Fibroblast of the conjunctiva (primary cell): Measurements from ENCODE around the gene CDK16.
"Not testable (repeated sequence)": the region's sequence is repeated elsewhere in the genome, so short reads cannot be mapped to it uniquely, and the experiment has no call there.

Source experiments
- DNase-seq: peaks from one replicate; pipeline ENCODE4 v3.0.0-alpha.2; 2010; ENCODE audit warnings: low read depth

The CDK16 gene

GRCh38 chrX:47250017-47250347, 31.5 kb downstream of the CDK16 start:
- no peak for DNase-seq

GRCh38 chrX:47257620-47258019, 39.1 kb downstream of the CDK16 start:
- DNase-seq = not testable (repeated sequence)

GRCh38 chrX:47264483-47265173, 46.1 kb downstream of the CDK16 start:
- DNase-seq = no peak

- DNase-seq = no peak
Observed at GRCh38 chrX:47266643-47267042, 48.2 kb downstream of the CDK16 start.

- no peak for DNase-seq
Observed at GRCh38 chrX:47272013-47272408, 53.5 kb downstream of the CDK16 start.

GRCh38 chrX:47273011-47273730, 54.7 kb downstream of the CDK16 start:
- no peak for DNase-seq

- DNase-seq = peak; percentile 5
Observed at GRCh38 chrX:47278691-47279090, 60.2 kb downstream of the CDK16 start.
